T-helper 2 cell treated with Interferon-gamma antibody and Interleukin-4, amounts not matched to agents 100 ng/mL and 5 ng/mL, for 36 hours (primary cell): Measurements from ENCODE around the gene WDR86. TPM values are rescaled to one million over a fixed set of nuclear protein-coding genes. Genes with fewer than 3 reads are reported as not detected.

Source experiments
- intact Hi-C: fragments of 100-400 bp; cut with micrococcal nuclease; formaldehyde crosslinking; loops from one replicate; pipeline ENCODE4 v1.15.1; 2023
- total RNA-seq: library from RNA; stranded (reverse); gene quantifications from 2 replicates; pipeline ENCODE4 v1.2.3, GENCODE V29; 2022

WDR86 gene
- total RNA-seq, 1 donor from 2014 or later: not detected

GRCh38 chr7:151381348-151382078 is 28.3 kb downstream of the WDR86 start:
- intact Hi-C loops: no loop called here

DNA sequence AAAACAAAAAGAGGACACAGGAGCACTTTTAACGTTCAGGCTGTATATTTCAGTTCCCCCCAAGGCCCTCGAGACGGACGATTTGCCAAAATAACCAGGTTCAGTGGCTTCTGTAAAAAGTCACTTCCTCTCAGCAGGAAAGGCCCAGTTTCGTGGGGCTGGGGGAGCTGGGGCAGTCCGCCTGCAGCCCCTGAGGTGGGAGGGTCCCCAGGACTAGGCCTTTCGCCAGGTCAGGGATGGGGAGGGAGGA is 28.8 kb downstream of the WDR86 start:
- intact Hi-C loops: no loop called here

DNA sequence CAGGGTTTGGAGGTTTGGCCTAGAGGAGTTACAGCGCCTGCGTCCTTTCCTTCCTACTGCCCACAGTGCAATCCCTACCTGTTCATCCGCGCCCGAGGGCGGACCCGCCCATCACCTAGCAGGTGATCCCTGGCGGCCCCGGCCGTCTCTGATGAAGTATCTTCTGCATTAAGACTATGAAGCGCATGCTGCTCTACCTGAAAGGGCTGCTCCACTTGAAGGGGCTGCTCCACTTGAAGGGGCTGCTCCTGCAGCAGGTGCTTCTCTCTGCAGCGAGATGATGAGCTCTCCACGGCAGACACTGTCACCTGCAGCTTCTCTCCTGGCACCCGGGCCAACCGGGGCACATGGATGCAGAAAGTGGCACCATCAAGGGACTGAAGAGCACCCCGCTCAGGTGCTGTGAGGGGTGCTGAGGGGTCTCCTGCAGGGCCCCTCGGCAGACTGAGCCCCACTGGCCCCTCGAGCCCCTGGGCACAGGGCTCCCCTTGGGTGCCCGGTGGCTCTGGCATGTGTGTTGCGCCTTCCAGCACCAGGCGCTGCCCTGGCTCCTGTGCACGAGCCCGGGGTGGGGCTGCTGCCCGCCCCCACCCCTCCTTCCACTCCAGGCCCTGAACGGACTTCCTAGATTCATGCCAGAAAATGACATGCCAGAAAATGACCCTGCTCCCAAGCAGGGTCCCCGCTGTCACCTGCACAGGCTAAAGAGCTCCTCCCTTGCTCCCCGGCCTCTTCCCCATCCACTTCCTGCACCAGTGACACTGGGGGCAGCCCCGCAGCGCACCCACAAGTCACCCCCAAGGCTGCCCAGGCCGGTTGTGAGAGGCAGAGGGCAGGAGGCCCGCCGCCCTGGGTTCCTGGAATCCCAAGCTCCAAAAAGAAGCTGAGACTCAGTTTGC is 29.4 kb downstream of the WDR86 start:
- intact Hi-C loops: no loop called here

DNA sequence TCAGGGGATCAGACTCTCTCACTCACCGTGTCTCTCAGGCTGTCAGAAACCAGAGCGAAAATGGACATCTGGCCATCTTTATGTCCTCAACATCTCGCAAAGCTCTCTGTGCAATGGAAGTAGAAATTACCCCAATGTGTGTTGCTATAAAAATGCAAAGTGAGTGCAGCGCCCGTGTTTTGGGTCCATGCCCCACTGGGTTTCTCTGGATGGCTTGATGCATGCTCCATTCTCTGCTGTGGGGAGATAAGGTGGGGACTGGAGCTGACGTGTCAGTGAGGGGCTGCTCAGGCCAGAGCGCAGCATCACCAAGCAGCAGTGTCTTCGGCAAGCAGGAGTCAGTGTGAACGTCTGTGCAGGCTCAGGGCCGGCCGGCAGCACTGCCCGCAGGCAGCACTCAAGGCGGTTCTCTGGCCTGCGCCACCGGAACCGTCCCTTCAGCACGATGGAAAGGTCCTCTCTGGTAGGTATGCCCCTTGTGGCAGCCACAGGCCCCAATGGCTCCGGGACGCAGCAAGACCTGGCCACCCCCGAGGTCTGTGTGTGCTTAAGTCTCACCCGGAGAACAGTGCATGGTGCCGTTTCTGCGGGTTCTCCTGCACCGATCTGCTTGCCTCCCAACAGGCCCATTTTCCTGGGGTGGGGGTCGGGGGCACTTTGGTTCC is 30.2 kb downstream of the WDR86 start:
- intact Hi-C loops: no loop called here

- intact Hi-C loops: no loop called here
Measured at GRCh38 chr7:151379193-151379520, 30.7 kb downstream of the WDR86 start.

- intact Hi-C loops: no loop called here
Measured at GRCh38 chr7:151378496-151379192, 31.2 kb downstream of the WDR86 start.

DNA sequence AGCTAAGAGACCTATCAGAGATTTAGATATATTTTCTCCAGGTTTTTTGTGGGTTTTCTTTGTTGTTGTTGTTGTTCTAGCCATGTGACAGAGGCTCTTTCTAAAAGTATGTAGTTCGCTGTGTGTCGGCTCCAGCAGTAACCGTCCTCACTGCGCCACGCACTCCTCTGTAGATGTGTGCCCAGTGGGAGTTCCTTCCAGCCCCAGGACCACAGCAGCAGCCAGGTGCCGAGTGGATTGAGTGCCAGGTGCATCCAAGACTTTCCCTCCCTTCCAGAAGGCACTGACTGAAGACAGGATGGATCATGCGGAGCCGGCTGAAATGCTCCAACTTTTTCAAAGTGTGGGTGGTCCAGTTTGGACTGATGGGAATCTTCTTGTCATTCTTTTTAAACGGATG is 31.8 kb downstream of the WDR86 start:
- intact Hi-C loops: no loop called here

DNA sequence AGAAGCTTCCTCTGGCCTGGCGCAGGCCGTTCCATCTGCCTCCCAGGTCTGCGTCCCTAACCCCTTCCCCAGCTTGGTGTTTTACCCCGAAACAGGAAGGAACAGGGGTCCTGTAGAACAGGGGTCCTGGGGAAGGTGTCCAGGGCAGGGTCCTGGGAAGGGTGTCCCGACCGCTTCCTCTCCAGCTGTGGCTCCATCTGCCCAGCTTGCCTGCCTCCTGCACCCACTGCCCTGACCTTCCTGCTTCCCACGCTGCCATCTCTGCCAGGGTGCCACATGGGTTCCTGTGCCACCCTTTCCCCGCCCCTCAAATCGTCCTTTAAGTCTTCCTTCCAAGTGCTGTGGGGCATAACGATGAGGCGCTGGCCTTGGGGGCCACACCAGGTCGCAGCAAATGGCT is 32.4 kb downstream of the WDR86 start:
- intact Hi-C loops: no loop called here

- intact Hi-C loops: no loop called here
Measured at GRCh38 chr7:151376218-151376902, 33.5 kb downstream of the WDR86 start.

GRCh38 chr7:151375530-151376217 is 34.2 kb downstream of the WDR86 start:
- intact Hi-C loops: no loop called here

DNA sequence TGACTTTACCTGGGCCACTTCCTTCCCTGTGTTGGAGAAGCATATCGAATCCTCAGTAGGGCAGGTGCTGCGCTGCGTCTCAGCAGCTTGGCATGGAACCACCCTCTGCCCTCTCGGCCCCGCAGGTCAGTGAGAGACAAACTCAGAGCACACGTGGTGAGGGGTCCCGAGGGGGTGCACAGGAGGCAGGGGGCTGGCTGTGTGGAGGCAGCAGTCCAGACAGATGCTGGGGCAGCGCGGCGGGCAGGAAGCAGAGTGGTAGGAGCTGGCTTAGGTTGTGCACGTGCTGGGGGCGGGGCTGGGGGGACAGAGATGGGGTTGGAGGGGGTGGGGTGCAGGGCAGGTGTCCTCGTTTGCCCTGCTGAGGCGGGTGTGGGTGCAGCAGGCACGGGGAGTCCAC is 35.1 kb downstream of the WDR86 start:
- intact Hi-C loops: no loop called here

DNA sequence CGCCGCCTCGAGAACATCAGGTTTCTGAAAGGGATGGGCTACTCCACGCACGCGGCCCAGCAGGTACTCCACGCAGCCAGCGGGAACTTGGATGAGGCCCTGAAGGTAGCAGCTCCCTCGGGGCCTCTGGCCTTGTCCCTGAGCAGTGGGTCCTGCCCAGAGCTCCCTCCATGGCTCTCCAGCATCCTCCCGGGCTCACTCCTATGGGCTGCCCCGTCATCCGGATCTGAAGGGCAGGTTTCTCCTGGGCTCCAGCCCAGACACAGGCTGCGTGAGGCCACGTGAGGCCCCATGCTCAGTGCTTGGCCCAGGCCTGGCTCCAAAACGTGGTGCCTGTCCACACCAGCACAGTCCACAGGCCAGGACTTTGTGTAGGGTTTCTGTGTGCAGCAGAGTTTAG is 35.7 kb downstream of the WDR86 start:
- intact Hi-C loops: no loop called here

DNA sequence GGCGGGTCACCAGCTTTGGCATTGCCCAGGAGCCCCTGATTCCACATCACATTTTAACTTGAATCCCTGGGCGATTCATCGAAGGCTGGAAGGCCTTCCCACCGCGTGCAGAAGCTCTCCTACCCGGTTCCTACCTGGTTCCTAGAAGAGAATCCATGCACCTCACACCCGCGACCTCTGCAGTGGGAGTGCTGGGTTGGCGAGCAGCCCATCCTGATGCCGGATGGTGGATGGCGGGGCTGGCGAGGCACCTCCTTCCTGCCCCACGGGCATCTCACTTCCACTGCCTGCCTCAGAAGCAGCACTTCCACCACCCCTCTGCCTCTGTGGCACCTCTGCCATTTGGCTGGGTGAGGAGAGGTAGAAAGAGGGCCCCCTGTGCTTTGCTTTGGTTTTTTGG is 36.2 kb downstream of the WDR86 start:
- intact Hi-C loops: no loop called here

DNA sequence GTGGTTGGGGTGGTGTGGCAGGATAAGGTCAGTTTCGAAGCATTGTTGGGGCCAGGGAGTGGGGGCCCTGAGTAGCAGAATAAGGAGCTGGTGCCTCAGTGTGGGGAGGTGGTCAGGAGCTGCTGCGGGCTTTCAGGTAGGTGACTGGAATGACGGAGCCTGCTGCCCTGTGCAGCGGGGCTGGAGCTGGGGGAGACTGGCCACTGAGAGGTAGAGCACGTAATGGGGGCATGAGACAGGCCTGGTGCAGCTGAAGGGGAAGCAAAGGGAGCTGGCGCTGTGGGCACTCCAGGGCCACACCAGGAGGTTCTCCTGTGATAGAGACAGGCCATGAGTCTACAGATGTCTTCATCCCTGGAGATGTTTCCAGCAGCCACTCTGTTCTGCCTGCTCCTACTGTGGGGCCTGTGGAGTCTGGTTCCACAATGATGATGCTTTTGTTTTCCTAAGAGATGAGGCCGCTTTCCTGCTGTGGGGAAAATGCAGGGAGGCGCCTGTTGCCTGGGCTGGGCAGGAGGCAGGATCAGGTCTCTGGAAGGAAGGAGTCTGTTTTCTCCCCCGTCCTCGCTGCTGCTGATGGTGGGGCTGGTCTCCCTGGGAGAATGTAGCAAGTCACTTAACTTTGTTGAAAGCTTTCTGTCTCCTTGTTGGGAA is 37.1 kb downstream of the WDR86 start:
- intact Hi-C loops: no loop called here

DNA sequence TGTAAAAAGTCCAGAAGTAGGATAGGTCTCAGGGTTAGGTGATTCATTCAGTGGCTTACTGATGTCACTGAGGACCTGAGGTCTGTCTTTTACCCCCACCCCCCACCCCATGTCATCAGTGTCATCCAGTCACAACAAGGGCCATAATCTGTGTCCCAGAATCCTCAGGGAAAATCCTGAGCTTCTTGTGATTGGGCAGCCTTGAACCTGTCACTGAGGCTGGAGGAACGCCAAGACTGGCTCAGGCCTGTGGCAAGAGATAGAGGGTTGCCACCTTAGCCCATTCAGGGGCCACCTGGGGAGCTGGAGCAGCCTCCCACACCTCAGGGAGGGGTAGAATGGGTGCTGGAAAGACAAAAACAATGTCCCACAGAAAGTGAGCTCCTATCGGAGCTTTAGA is 38.6 kb downstream of the WDR86 start:
- intact Hi-C loops: no loop called here

- intact Hi-C loops: loop anchor here (1.0 to 2.0 kb wide), 3 partner anchors 62 to 391 kb away; no protein-coding TSS in a partner anchor
Measured at GRCh38 chr7:151368136-151368571, 41.7 kb downstream of the WDR86 start.

DNA sequence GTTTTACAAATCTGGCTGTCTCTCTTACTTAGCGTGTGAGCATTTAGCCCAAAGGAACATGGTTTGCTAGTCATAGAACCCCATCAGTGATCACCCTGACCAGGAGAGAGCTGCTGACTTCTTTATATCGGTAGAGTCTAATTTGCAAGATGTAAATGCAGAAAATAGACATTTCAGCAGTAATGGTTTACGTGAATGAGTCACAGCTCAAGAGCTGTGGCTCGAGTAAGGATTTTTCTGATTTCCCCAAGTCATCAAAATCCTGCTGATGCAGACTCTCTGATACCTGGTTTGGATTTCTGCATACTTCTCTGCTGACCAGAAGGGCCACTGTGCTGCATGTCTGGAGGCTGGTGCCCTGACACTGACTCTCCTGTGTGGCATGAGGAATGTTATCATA is 42.6 kb downstream of the WDR86 start:
- intact Hi-C loops: no loop called here

DNA sequence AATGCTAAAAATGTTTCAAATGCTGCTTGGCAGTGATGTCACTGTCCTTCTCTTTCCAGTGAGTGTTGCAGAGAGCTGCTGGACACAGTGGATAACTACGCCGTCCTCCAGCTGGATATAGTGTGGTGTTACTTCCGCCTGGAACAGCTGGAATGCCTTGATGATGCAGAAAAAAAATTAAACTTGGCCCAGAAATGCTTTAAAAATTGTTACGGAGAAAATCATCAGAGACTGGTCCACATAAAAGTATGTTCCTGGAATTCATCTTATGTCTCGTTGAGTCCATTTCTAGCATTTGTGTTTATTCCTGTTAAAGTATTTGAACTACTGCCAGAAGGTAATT is 43.0 kb downstream of the WDR86 start:
- intact Hi-C loops: no loop called here

GRCh38 chr7:151366166-151366879 is 43.5 kb downstream of the WDR86 start:
- intact Hi-C loops: no loop called here

DNA sequence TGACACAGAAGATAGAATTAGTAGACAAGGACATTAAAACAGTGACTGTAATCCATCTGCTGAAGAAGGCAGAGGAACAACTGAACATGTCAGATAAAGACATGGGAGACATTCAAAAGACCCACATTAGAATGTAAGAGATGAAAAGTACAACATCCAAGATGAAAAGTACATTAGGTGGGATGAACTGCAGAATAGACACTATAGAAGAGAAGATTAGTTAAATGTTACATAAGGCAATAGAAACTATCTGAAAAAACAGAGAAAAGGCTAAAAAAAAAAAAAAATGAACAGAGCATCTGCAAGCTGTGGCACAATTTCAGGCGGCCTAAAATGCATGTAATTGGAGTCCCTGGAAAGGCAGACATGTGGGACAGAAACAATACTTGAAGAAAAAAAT is 46.7 kb downstream of the WDR86 start:
- intact Hi-C loops: no loop called here
